Stimulated activated CD8-positive, alpha-beta memory T cell treated with anti-CD3 and anti-CD28 coated beads, Interleukin-7, amount 100 ng/mL, for 1 hour (primary cell): ENCODE data around the gene PRDM16.
A peak's percentile ranks its signal among the peaks of the same experiment; 100 is the strongest.

Experiments
- DNase-seq, 2 donors: peaks; one replicate each; pipeline ENCODE4 v3.0.0-alpha.2; 2020; ENCODE audit warnings: low read depth in 2 of 2

Gene PRDM16

DNA sequence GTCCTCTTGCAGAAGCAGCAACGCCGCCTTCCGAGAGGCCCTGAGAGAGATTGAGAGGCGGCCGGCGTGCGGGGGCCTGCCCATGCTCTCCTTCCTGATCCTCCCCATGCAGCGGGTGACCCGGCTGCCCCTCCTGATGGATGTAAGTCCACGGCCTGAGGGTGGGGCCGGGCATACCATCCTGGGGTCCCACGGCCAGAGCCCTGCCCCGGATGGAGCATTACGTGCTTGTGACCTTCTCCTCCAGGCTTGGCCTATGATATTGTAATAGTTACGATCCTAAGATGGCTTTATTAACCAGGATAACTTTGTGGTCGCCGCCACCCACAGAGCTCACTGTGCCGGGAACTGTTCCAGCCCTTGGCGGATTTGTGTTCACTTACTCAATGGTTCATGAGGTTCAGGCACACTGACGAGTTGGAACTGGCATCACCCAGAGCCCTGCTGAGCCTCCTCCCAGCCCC is 404.4 kb downstream of the PRDM16 start:
- no peak for DNase-seq

- DNase-seq, result no peak
These were observed 405.0 kb downstream of the PRDM16 start for GRCh38 chr1:3474016-3474415.

DNA sequence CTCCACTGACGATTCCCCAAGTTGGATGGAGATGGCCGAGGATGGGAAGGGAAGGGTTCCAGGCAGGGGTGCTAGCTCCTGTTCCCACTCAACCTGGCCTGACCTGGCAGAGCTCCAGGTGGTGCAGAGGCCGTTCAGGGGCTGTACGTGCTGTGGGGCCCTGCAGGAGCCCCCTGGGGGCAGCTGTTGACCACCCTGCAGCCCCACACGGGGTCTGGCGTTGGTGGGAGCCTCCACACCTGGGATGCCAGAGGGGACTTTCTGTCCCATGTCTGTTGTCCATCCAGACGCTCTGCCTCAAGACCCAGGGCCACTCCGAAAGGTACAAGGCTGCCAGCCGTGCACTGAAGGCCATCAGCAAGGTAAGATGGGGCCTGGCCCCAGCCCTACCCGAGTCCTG is 405.4 kb downstream of the PRDM16 start:
- DNase-seq, result no peak

DNA sequence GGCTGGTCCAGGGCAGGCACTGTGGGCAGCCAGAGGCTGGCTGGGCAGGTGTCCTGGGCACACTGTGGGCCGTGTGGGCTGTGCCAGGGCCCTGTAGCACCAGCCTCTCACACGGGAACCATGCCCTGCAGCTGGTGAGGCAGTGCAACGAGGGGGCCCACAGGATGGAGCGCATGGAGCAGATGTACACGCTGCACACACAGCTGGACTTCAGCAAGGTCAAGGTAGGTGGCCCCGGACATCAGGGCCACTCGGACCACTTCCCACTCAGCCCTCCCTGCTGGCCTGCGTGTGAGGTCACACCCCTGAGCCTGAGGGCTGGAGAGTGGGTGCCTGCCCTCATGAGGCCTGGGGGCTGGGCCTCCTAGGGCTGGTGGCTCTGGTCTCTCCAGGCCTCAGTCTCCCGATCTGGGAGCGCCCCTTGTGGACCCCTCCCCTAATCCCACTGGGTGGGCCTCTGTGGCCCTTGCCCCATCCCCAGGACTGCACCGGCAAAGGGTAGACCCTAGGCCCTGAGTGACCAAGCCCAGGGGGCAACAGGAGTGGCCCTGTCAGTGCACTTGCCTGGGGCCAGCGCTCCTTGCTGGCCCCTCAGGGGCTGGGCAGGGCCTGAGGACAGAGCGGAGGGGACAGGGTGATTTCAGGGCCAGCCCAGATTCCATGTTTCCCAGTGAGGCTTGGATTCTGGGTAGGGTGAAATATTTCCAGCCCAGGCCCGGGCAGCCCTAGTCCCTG is 407.0 kb downstream of the PRDM16 start:
- no peak for DNase-seq

DNA sequence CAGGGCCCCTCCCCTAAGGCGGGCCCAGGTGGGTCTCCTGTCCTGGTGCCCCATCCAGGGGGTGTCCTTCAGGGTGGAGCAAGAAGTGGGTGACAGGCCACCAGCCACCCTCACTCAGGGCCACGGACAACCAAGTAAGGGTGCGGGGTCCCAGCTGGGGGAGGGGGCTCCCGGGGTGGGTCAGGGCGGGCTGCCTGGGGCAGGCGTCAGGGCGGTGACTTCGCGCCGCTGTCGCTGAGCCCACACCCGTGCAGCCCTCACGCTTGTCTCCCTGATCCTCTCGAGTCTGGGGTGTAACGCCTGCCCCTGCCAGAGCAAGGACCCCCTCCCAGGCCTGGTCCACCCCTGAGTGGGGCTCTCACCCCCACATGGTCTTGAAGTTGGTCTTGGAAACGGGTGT is 407.7 kb downstream of the PRDM16 start:
- no peak for DNase-seq

GRCh38 chr1:3477241-3477995 is 408.4 kb downstream of the PRDM16 start:
- no peak for DNase-seq

DNA sequence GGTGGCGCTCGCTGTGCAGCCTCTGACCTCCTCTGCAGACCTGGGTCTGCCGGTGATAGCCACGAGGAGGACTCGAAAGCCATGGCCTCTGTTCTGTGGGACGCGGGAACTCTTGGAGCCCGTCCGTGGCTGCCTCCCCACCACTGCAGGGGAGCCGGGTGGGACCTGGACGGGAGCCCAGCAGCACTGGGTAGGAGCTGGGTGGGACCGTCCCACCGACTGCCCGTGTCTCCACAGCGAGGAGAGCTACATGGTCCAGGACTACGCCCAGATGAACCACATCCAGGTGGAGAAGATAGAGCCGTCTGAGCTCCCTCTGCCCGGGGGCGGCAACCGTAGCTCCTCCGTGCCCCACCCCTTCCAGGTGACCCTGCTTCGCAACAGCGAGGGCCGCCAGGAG is 409.2 kb downstream of the PRDM16 start:
- DNase-seq, result no peak

- no peak for DNase-seq
These were observed 410.7 kb downstream of the PRDM16 start for GRCh38 chr1:3479511-3480368.

DNA sequence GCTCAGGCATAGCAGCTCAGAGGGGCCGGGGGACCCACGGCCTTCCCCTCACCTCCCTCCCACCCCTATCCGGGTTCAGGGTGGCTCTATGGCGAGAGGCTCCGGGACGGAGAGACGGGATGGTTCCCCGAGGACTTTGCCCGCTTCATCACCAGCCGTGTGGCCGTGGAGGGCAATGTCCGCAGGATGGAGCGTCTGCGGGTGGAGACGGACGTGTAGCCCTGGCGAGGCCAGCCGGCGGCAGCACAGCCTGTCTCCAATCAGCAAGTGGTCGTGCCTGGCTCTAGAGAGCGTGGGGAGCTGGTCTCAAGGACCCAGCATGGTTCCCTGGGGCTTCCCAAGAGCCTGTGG is 411.3 kb downstream of the PRDM16 start:
- no peak for DNase-seq

- DNase-seq, result no peak
These were observed 412.0 kb downstream of the PRDM16 start for GRCh38 chr1:3481046-3481445.

DNA sequence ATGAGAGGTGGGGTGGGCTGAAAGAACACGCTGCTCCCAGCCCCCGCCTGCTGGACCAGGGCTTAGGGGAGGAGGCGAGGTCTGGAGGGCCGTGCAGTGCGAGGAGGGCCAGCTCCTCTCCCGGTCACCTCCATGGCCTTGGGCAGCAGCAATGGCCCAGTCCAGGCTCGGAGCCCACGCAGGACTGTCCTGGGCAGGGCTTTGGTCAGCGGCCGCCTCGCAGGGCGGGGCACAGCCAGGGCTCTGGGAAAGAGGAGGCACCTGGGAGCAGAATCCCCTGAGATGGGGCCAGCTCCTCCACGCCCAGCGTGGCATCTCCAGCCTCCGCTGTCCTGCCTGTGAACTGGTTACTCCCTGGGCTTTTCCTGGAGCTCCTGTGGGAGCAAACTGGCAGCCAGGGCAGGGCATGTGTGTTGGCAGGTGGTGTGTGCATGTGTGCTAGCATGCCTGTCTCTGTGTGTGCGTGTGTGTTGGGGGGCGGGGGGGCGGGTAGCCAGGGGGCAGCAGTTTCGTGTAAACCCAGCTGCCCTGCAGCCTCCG is 412.9 kb downstream of the PRDM16 start:
- no peak for DNase-seq

DNA sequence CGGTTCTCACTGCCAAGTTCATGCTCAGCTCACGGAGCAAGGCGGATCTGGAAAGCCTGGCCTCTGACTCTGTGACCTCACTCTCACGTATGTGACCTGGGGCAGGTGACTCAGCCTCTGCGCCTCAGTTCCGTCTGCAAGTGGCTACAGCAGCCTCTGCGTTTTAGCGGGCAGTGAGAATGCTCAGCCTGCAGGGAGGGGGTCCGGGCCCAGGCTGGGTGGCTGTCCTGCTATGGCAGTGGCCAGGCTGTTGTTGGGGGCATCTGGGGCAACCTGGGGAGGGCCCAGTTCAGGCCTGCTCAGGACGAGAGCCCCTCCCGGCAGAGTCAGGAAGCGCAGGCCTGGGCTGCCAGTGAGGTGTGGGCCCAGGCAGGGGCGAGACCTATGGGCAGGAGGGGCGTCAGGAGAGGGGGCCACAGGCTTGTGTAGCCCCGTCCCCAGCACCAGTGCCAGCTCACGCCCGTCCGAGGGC is 413.4 kb downstream of the PRDM16 start:
- no peak for DNase-seq

GRCh38 chr1:3483380-3483779 is 414.4 kb downstream of the PRDM16 start:
- no peak for DNase-seq

- peak in 1 of 2 donors; percentile 19 for DNase-seq
These were observed 414.9 kb downstream of the PRDM16 start for GRCh38 chr1:3483801-3484444.

DNA sequence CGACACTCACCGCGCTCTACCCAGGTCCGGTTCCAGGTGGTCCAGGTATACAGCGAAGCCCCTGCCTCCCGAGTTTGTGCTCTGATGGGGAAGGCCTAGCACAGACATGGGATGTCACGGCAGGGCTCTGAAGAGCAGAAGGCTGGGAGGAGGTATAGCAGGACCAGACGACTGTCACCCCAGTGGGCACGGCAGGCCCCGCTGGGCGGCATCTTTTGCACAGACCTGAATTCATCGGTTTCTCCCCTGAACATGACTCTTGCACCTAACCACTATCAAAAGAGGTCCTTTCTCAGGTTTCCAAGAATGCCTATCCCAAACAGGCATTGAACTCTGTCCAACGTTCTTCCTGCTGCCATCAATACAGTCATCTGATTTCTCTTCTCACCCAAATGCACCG is 416.0 kb downstream of the PRDM16 start:
- no peak for DNase-seq
